T-helper 1 cell treated with Interleukin-12 subunit alpha and Interleukin-12 subunit beta and Interleukin-4 antibody, amounts not matched to agents 30 ng/mL and 1 ng/mL, for 36 hours (primary cell): ENCODE measurements around the gene EIF4G3. TPM values are rescaled to one million over a fixed set of nuclear protein-coding genes. Genes with fewer than 3 reads are reported as not detected.
"Not testable (repeated sequence)": the region's sequence is repeated elsewhere in the genome, so short reads cannot be mapped to it uniquely, and the experiment has no call there.

Experiments used
- intact Hi-C: fragments of 100-400 bp; cut with micrococcal nuclease; formaldehyde crosslinking; loops from one replicate; pipeline ENCODE4 v1.15.1; 2024
- total RNA-seq: library from RNA; stranded (reverse); gene quantifications from 2 replicates; pipeline ENCODE4 v1.2.3, GENCODE V29; 2022

The EIF4G3 gene
- total RNA-seq, 1 donor from 2014 or later = 55.2 TPM

- intact Hi-C loops = no loop called here
These were observed 23.3 kb downstream of the EIF4G3 start for GRCh38 chr1:21153388-21153787.

GRCh38 chr1:21152423-21153100 lies 24.1 kb downstream of the EIF4G3 start:
- intact Hi-C loops = no loop called here

GRCh38 chr1:21149855-21150432 lies 26.8 kb downstream of the EIF4G3 start:
- intact Hi-C loops = no loop called here

DNA sequence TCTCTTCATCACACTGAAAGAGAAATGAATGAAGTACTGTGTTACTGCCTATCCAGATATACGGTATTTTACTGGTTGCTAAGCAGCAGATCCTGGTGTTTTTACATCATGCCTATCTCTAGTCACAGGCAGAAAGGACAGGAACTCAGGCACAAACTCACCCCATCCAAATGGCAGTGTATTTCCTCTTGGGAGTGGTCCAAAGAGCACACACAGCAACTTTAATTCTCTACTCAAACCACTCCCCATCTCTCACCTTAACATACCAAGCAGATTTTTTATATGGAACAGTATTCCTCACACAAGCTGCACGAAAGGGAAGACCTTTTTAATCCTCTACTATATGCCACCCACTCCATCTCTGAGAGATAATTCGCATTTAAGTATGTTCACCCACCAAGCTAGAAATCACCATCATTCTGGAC lies 27.3 kb downstream of the EIF4G3 start:
- intact Hi-C loops = no loop called here

- intact Hi-C loops = no loop called here
These were observed 32.9 kb downstream of the EIF4G3 start for GRCh38 chr1:21143752-21144151.

DNA sequence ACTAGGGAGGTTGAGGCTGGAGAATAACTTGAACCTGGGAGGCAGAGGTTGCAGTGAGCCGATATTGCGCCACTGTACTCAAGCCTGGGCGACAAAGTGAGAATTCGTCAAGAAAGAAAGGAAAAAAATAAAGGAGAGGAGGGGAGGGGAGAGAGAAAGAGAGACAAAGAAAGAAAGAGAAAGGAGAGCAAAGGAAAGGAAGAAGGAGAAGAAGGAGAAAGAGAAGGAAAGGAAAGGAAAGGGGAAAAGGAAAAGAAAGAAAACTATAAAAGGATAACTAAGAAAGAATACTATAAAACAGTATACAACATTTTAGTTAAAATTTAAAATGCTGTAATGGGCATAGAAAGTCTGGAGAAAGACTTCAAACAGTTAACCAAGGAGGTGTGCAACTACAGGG lies 33.6 kb downstream of the EIF4G3 start:
- intact Hi-C loops = no loop called here

DNA sequence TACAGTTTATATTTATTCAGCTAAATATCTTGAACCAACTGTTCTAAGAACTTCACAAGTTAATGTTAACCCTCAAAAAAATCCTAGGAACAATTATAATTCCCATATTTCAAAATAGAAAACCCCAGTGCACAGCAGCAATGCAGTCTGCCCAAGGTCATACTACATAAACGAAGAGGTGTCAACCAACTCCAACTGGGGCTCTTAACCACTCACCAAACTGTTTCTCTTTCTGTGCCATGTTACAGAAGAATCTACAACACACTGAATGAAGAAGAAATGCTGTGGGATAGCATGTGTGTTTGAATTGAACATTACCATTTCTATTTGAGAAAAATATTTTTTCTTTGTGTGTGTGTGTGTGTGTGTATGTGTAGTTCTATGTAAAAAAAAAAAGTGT lies 35.7 kb downstream of the EIF4G3 start:
- intact Hi-C loops = no loop called here

GRCh38 chr1:21139601-21140000 lies 37.1 kb downstream of the EIF4G3 start:
- intact Hi-C loops = no loop called here

- intact Hi-C loops = not testable (repeated sequence)
These were observed 40.4 kb downstream of the EIF4G3 start for GRCh38 chr1:21136344-21136743.

- intact Hi-C loops = no loop called here
These were observed 45.5 kb downstream of the EIF4G3 start for GRCh38 chr1:21131200-21131599.

GRCh38 chr1:21129407-21129806 lies 47.3 kb downstream of the EIF4G3 start:
- intact Hi-C loops = no loop called here

GRCh38 chr1:21126324-21126723 lies 50.4 kb downstream of the EIF4G3 start:
- intact Hi-C loops = no loop called here

DNA sequence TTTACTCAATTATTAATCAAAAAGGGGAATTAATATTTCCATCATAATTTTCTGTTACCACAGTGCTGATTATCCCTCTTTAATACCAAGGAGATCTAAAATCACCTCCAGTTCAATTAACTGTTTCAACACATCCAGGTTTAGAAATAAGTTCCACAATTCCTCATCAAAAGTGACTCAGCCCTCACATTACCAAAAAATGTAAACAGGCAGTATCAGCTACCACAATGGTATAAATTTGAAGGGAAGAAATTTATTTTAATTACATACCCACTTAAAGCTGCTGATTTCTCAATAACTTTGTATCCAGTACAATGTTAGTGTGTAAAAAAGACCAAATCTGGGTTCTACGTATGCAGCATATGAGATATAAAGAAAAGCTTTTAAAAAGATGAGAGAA lies 51.9 kb downstream of the EIF4G3 start:
- intact Hi-C loops = no loop called here

DNA sequence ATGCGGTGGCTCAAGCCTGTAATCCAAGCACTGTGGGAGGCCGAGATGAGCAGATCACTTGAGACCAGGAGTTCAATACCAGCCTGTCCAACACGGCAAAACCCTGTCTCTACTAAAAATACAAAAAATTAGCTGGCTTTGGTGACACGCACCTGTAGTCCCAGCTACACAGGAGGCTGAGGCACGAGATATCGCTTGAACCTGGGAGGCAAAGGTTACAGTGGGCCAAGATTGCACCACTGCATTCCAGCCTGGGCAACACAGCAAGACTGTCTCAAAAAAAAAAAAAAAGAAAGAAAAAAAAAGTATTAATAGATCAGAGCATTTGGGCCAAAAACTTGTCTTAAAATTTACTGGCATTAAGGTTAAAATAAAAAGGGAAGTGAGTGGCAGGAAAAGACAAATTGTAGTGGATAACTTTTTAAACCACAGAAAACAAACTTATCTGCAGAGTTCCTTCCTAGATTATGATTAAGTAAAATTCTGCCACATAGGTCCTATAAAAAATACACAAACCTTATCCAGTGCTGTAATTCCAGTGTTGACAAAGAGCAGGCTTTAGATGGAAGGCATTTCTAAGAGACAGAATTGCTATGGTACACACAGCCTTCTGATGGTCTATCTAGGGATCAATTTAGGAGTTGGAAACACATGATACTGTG lies 53.3 kb downstream of the EIF4G3 start:
- intact Hi-C loops = no loop called here

DNA sequence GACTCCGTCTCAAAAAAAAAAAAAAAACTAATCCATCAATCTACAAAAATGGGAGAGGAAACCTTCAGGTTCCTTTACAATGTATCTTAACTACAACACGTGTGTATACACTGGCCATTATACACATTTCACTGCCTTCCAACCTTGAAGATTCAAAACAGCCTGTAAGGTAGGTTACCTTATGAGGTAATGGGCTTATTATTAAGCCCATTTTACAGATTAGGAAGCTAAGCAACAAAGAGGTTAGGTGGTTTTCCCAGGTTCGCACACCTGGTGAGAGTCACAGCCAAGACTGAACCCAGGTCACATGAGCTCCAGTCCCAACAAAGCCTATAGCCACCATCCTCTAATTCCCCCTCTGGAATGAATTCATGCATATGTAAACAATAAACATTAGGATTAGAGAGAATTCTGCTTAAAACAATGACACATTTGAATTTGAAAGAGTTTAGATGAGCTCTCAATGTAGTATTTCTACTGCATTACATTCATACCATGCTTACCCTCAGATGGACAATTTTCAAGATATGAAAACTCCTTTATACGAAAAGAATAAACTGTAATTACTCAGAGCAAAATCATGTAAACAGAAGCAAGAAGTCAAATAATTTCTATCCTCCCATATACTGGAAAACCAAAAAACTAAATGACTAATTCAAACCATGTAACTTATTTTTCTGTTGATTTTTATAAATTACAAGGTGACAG lies 54.8 kb downstream of the EIF4G3 start:
- intact Hi-C loops = no loop called here

- intact Hi-C loops = no loop called here
These were observed 58.5 kb downstream of the EIF4G3 start for GRCh38 chr1:21118167-21118566.

DNA sequence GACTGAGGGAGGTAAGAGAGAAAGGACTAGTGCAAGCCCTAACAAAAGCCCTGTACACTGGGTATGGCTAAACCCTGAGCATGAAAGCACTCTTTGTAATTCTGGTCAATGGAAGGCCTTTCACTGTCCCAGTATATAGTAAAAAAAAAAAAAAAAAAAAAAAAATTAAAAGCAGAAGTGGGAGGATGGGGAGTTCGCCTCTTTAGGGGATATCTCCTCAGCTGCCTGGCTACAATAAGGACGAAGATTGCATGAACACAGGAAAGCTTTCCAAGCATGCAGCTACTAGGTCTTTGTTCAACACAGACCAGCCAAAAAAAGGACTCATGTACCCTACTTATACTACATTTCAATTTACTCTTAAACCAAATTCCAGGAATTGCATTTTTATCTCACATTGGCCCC lies 59.1 kb downstream of the EIF4G3 start:
- intact Hi-C loops = no loop called here

DNA sequence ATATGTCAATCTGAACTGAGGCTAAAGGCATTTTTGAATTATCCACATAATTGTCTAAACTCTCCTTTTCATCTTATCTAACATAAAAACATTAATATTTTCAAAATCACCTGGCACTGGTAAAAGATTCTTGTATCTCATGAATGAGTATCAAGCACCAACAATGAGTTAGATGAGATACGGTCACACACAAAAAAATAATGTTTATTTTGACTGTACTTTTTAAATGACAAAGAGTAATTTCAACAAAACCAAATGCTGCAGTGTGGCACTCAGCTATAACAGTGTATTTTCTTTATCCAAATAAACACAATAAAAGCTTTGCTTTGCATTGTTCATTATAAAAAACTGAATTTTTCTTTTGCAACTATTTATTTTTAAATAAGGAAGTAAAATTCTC lies 59.5 kb downstream of the EIF4G3 start:
- intact Hi-C loops = no loop called here

GRCh38 chr1:21115098-21115760 lies 61.5 kb downstream of the EIF4G3 start:
- intact Hi-C loops = no loop called here

DNA sequence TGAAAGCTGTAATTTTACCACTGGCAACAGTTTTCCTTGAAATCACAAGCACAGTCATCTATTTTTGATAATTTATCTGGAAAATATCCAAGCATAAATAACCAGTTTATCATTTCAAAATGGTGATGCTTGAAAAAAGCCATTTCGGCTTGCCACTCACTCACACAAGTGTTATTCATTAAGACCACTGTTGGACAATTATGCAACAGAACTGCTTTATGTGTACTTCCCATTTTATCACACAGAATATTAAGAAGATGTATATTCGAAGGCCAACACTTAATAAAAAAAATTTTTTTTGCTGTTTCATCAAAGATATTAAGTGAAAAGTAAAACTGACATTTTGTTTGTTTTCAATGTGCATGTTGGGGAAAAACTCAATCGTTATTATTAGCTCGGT lies 62.3 kb downstream of the EIF4G3 start:
- intact Hi-C loops = no loop called here

DNA sequence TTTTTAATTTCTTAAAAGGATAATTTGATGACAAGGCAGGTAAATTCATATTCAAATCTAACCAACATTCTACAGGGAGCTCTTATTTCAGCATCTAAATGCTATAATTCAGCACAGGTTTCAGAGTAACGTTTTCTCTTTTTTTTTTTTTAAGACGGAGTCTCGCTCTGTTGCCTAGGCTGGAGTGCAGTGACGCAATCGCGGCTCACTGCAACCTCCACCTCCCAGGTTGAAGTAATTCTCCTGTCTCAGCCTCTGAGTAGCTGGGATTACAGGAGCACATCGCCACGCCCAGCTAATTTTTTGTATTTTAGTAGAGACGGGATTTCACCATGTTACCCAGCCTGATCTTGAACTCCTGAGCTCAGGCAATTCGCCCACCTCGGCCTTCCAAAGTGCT lies 66.5 kb downstream of the EIF4G3 start:
- intact Hi-C loops = no loop called here

DNA sequence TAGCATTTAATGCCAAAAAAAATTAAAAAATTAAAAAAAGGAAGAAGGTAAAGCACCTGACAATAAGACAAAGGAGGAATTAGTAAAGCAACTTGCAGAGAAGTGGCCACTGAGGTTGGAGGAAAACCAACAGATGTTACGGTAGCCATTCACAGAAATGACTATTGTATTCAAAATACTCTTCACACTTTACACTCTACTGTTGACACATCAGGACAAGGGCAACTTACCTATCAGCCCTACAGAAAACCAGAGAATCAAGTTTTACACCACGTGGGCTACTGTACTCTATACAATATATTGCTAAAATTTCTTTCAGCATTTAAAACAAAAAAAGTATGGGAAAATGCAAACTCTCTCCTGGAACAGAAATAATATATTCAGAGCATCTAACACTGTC lies 70.0 kb downstream of the EIF4G3 start:
- intact Hi-C loops = no loop called here
